ENCODE measurements around the gene KLHL6.

Gene KLHL6

DNA sequence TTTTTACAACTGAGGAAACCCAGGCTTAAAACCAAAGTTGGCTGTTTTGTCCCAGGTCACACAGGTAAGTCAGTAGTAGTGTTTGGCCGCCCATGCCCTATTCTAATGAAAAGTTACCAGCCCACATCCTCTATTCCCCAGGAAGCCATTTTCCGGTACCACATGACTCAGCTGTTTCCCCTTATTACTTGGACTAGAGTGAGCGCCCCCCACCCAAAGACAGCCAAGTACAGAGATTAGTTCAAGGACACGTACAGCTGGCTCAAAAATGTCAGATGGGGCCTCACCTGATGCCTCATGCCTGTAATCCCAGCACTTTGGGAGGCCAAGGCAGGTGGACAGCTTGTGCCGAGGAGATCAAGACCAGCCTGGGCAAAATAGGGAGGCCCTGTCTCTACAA, 8.5 kb upstream of the KLHL6 start:
- H3K4me3 ChIP-seq (ENCODE audit: low read depth, low read length), result no peak overlapping the region
- TF ChIP-seq, protein P1, sequence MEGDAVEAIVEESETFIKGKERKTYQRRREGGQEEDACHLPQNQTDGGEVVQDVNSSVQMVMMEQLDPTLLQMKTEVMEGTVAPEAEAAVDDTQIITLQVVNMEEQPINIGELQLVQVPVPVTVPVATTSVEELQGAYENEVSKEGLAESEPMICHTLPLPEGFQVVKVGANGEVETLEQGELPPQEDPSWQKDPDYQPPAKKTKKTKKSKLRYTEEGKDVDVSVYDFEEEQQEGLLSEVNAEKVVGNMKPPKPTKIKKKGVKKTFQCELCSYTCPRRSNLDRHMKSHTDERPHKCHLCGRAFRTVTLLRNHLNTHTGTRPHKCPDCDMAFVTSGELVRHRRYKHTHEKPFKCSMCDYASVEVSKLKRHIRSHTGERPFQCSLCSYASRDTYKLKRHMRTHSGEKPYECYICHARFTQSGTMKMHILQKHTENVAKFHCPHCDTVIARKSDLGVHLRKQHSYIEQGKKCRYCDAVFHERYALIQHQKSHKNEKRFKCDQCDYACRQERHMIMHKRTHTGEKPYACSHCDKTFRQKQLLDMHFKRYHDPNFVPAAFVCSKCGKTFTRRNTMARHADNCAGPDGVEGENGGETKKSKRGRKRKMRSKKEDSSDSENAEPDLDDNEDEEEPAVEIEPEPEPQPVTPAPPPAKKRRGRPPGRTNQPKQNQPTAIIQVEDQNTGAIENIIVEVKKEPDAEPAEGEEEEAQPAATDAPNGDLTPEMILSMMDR (IDR thresholded peaks at IDR 0.05; ENCODE audit: low read depth, low read length), result no peak

DNA sequence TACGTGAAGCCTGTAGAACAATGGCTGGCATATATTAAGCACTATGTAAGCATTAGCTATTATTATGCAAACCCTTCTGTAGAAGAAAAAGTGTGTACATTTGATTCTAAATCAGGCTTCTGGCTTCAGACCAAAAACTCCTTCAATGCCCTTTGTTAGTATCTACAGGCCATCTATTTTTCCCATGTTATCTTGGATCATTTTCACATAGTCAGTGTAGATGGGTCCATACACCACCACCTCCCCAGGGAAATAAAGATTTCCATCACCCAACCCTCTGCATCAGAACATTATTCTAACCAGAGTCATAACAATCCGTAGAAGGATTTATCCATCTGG, 8.0 kb upstream of the KLHL6 start:
- TF ChIP-seq, protein P1 (IDR thresholded peaks at IDR 0.05; ENCODE audit: low read depth, low read length), result no peak
- no peak overlapping the region for H3K4me3 ChIP-seq (ENCODE audit: low read depth, low read length)

DNA sequence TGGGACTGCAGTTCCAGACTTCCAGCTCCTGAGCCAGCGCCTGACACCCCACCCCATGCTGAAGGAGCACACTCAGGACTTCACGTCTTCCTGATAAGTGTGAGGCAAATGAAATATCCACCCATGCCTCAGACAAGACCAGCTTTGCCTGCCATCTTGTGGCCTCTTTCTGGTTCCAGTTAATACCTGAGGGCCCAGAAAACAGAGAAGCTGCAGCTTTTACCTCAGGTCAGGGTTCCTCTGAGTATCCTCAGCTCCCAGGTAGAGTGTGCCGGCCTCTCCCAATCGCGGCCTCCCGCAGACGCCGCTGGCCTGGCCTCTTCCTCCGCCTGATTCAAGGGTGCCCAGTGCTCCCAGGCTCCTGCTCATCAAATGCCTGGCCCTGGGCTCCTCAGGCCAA, 5.1 kb upstream of the KLHL6 start:
- H3K4me3 ChIP-seq (ENCODE audit: low read depth, low read length), result no peak overlapping the region
- TF ChIP-seq, protein P1 (IDR thresholded peaks at IDR 0.05; ENCODE audit: low read depth, low read length), result no peak

DNA sequence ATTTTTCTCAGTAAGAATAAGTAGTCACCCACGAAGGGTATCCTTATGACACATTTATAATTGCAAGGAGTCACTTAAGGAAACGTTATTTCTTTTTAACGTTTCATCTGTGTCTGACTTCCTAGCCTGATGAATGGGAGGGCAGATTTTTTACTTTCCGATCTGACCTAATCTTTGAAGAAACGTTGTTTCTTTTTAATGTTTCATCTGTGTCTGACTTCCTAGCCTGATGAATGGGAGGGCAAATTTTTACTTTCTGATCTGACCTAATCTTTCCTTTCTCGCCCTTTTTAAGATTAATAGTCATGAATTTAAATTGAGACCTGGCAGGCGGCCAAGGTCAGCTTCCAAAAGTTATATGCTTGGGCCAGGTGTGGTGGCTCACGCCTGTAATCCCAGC, 3.0 kb upstream of the KLHL6 start:
- TF ChIP-seq, protein P1 (IDR thresholded peaks at IDR 0.05; ENCODE audit: low read depth, low read length), result no peak
- no peak overlapping the region for H3K4me3 ChIP-seq (ENCODE audit: low read depth, low read length)

DNA sequence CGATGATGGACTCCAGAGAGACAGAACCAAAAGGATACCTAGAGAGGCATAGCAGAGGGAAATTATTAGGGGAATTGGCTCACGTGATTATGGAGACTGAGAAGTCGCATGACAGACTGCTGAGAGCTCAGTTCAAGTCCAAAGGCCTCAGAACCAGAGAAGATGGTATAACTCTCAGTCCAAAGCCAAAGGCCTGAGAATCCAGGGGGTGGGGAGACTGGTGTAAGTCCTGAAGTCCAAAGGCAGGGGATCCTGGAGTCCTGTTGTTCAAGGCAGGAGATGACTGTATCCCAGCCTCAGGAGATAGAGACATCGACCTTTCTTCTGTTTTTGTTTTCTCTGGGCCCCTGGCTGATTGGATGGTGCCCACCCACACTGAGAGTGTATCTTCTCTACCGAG, 1.2 kb upstream of the KLHL6 start:
- no peak overlapping the region for H3K4me3 ChIP-seq (ENCODE audit: low read depth, low read length)
- TF ChIP-seq, protein P1 (IDR thresholded peaks at IDR 0.05; ENCODE audit: low read depth, low read length), result no peak

DNA sequence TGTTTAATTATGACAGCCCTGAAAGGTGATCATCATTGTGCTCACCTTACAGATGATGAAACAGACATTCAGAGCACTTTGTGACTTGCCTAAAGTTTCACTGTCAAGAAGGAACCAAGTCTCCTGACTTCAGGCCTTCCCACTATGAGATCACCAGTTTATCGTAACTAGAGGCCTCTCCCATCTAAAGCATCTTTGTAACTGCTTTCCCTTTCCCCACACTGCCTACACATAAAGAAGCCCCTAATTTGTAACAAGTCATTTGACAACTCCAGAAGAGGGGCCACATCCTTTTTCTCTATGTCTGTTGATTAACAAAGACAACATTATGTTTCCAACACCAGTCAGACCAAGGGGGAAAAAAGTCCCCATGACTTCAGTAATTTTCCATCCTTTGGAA, 1.1 kb downstream of the KLHL6 start:
- no peak overlapping the region for H3K4me3 ChIP-seq (ENCODE audit: low read depth, low read length)

DNA sequence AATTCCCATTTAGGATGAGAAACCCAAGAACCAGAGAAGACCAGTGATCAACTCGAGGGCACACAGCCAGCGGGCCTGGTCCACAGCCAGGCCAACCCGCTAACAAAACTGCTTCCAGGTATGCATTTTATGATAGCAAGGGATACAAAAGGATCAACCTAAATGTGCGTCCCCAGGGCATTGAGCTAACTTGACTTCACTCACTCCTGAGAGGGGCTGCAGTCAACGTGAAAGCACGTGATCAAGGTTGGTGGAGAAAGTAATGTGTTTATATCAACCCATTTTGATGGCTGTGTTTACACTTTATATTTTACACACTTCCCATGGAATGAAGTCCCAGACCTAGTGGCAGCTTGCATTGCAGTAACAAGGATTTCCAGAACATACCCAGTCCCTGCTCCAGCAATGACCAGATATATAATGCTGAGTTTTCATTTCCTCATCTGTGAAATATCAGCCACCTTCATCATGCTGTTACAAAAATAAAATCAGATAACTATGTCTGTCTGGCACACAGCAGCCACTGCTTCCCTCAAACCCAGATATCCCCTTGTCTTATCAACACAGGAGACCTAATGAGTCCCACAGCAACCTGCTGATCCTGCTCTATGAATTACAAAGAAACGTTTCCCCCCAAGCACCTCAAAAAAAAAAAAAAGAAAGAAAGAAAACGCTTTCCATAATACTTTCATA, 2.0 kb downstream of the KLHL6 start:
- TF ChIP-seq, protein P1 (IDR thresholded peaks at IDR 0.05; ENCODE audit: low read depth, low read length), result no peak
- H3K4me3 ChIP-seq (ENCODE audit: low read depth, low read length), result no peak overlapping the region

More for the DNA sequence above, 1.1 kb downstream of the KLHL6 start:
- TF ChIP-seq, protein P1 (IDR thresholded peaks at IDR 0.05; ENCODE audit: low read depth, low read length), result no peak

All from WI38 (cell line).